Hematopoietic multipotent progenitor cell treated with erythropoietin and hydrocortisone succinate and interleukin-3 and kit ligand, for 4 days (in vitro differentiated cells): Measurements from ENCODE around the gene RRAGD.
"Not testable (repeated sequence)": the region's sequence is repeated elsewhere in the genome, so short reads cannot be mapped to it uniquely, and the experiment has no call there.

ENCODE experiments used
- DNase-seq: peaks from one replicate; pipeline ENCODE4 v3.0.0-alpha.2; 2015

Gene RRAGD

DNA sequence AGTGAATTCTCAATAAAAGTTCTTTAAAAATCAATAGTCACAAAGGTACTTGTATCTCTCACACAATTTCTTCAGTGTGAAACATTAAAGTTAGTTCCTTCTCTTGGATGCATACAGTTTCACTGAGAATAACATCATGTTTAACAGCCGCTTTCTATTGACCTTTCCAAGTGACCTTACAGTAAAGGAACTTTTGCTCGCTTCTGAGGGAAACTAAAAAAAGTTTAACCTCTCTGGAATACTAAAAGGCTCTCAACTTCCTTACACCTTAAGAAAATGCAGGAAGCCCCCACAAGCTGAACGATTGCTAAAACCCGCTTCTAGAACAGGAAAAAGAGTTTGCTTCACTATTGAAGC, 1.3 kb downstream of the RRAGD start:
- no peak for DNase-seq

DNA sequence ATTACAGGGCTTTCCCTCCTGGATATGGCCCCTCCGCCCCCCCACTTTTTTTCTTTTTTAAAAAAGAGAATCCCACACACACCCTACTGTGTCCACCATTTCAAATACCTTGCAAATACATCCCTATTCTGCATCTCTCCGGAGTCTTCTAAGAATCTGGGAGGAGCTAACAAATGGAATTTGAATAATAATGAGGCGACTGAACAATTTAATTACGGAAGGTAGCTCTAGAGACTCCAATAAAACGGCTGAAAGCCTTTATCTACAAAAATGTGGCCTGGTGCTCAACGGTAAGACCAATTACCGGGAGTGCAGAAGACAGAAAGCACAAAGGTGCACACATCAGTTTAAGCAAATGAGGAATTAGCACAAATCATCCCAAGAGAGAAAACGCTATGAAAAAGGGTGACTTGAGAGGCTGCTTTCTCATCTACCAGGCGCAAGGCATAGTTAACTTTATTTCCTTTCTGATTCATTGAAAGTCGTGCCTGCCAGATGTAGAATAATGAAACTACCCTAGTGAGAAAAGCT, 1.8 kb downstream of the RRAGD start:
- no peak for DNase-seq

DNA sequence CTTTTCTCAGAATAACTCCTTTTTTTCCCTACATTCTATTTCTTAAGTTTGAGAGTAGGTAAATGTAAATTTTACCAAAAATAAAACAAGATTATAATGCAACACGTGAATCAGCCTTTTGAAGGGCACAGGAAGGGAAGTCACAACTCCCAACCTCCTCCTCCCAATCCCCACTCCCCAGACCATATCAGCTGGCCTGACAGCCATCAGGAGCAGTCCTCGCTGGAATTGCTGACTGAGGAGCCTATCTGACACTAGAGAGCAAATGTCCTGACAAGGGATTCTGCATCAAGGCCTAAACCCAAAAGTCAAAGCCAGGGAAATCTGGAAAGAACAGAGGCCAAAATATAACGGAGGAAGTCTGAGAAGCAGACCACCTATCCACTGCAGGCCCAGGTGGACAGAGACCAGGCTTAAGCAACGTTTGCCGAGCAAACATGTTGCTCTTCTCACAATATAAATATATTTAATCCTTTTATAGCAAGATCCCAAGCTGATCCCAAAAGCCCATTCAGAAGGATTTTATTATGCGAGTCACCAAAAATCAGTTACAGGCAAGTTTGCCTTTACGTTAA, 2.5 kb downstream of the RRAGD start:
- no peak for DNase-seq

DNA sequence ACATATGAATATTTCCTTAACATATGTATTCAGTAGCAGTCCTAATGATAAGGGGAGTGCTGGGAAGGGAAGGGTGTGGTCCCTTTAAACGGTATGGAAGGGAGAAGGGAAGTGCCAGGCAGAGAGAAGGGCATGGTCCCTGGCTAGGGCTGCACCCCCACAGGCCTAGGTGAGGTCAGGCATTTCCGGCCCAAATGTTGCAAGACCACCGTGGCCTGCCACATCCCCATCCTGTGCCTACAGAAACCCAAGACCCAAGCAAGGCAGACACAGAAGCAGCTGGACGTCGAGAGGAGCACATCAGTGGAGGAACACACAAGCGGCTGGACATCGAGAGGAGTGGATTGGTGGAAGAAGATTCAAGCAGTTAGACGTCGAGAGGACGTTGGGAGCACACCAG, 5.9 kb downstream of the RRAGD start:
- peak; percentile 69 for DNase-seq

DNA sequence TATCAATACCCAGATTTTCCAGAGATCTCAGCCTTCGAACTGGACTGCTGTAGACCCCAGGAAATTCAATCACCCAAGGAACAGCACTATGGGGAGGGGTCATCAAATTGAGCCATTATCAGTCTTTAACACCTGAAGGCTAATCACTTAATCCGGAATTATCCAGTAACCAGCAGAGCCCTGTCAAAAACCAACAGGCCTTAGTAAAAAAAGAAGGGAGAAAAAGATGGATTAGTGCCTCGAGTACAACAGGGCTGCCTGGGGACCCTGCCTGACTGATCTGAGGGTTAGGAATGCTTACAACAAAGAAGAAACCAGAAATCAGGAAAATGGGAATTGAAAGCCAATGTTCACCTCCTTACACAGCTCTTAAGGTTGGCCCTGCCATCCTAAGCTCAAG, 7.6 kb downstream of the RRAGD start:
- no peak for DNase-seq

DNA sequence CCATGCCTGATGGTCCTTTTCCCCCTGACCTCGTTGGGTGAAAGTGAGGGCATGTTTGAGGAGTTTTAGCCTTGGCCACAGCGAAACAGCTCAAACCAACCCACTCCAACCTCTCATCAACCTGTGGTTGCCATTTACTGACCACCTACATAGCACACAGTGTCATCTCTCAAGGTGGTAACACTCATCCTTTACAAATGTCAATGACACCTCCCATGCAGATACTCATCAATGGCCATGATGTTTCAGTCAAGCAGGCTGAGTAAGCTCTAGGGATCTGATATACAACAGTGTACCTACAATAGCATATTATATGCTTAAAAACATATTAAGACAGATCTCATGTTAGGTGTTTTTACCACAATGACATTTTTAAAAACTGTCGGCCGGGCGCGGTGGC, 9.3 kb downstream of the RRAGD start:
- no peak for DNase-seq

DNA sequence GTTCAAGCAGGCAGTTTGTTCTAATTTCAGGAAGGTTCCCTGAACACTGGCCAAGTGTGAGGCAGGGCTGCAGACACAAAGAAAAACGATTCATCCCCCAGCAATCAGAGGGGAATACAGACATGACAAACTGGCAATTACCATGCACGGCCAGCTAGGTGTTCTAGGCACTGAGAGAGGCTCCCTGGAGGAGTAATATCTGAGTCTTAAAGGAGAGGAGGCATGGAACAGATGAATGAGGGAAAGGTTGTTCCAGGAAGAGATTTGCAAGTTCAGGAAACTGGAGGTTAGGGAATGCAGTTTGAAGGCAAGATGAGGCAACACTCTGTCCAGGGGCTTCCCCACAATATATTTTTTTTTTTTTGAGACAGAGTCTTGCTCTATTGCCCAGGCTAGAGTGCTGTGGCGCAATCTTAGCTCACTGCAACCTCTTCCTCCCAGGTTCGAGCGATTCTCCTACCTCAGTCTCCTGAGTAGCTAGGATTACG, 11.1 kb downstream of the RRAGD start:
- no peak for DNase-seq

DNA sequence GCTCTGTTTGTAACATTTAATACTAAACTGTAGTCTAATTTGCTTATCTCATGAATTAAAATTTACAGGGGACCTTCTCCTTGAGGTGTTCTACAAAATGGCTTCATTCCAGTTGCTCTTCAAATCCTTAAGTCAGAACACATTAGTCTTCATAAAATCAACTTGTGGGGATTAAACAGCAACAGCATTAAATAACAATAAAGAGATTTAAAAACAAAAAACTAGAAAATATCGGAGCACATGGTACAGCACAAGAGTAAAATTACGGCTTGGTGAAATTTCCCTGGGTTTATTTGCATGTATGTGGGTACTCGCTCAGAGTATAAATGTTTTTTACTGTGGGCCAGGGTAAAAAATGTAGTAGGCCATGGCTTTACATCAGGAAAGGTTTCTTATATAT, 12.0 kb downstream of the RRAGD start:
- DNase-seq: no peak

DNA sequence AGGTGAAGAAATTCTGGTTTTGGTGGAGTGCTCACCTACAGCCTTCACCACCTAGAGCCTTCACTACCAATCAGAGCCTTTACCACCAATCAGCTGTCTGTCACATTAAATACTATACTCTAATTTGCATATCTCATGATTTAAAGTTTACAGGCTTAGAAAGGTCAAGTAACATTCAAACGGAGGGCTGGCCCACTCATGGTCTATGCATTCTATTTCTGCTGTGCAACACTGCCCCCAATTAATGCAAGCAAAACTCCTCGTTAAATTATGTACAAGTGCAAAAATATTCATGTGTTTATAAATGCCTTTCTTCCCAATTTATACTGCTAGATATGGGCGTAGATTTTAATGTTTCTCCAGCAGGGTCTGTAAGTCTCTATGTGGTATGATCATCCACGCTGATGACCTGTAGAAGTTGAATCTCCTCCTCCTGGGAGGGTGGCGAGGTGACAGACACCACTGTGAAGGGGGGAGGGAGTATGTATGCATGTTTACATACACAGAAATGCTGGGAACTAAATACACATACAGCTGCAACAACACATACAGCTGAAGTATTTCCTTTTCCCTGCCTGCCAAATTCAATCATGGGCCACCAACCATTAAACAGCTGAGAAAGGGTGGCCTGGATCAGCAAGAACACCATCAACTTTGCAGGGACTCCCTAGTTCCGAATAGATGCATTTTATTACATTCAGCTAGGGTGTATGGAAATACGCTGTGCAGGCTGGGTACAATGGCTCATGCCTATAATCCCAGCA, 13.1 kb downstream of the RRAGD start:
- no peak for DNase-seq

DNA sequence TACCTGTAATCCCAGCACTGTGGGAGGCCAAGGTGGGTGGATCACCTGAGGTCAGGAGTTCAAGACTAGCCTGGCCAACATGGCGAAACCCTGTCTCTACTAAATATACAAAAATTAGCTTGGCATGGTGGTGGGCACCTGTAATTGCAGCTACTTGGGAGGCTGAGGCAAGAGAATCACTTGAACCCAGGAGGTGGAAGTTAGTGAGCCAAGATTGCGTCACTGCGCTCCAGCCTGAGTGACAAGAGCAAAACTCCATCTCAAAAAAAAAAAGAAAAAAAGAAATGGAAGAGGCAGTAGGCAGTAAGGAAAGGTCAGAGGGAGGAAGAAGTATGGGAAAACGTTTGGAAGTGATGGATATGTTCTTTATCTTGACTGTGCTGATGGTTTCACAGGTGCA, 14.2 kb downstream of the RRAGD start:
- not testable (repeated sequence) for DNase-seq

DNA sequence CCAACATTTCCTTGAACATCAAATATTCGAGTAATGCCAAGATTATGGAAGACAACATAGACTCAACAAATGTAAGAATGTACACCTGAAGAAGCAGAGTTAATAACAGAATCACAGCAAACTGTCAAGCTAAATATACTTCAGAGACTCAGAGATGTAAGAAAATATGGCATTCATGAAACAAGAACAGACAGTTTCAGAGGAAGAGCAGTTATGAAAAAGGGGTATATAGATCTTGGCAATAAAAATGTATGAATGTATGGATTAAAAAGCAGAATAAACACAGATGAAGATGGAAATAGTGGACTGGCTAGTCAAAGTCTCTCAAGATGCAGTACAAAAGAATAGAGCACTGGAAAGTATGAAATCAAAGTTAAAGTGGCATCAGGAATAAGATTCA, 18.4 kb downstream of the RRAGD start:
- no peak for DNase-seq

DNA sequence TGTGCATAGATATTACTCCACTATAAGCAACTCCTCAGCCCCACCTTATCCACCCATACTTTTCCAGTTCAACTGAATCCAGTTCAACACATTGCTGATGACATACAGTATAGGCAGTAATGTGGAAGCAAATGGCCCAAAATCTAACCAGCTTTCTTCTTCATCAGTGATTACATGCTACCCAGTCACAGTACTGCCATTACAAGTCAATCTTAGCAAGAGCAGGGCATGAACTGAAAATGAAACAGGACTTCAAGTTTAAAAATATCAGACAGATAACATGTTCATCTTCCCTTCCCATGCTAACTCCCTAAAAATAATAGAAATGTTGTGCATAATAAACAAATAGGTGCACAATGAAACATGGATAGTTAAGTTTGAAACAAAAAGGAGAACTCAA, 19.2 kb downstream of the RRAGD start:
- no peak for DNase-seq

DNA sequence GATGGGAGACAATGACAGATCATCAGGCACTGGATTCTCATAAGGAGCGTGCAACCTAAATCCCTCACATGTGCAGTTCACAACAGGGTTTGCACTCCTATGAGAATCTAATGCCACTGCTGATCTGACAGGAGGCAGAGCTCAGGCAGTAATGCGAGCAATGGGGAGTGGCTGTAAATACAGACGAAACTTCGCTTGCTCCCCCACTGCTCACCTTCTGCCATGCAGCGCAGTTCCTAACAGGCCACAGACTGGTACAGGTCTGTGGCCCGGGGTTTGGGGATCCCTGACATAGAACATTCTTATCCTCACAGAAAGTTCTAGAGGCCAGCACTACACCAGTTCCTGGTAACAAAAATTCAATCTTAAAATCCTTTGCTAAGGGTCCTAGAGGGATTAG, 23.2 kb downstream of the RRAGD start:
- no peak for DNase-seq

DNA sequence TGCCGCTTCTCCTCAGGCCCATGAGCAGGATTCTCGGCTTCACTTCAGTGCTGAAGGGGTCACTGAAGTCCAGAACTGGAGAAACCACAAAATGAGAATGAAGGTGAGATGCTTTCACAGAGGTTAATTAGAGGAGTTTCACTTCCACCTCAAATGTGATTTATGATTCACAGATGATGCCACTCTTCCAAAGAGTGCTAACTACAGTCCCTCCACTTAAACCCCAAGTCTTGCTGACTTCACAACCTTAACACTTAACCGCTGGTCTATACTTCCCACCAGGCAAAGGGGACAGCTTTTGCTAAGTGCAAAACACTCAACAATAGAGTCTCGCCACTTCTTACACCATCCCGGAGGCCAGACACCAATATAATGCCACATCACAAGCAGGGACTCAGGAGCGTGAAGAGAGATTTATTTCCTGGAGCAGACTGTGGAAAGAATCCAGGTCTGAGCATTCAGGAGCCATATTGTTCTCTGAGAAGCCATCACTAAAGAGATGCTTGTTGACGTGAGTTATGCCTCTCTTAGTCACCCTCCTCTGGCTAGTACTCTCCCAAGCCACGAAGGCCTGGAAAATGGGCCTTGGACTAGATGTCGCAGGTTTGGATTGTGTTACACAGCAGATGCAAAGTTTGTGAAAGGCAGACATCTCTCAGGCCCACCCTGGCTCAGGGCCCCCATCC, 24.4 kb downstream of the RRAGD start:
- DNase-seq: no peak

DNA sequence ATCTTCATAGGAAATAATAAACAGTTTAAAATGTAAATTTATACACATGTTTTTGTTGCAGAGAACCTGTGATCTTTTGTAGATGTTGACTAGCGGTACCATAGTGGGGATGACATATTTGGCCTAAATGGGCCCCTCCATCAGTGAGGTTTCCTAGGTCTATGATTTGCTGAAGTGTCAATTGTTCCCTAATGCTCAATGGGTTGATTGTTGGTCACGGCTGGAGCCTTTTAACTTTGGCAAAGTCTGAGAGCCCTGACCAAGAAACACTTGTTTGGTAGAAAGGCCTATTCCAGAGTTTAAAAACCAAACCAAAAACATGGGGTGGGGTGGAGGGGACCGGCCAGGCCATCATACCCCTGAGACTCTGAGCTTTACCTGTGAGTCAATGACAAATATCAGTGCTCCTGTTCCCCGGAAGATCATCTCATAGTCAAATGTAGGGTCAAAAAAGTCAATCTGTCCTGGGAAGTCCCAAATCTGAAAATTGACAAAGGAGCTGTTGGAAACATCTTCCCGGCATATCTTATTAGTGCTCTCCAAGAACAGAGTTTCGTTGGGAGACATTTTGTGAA, 25.1 kb downstream of the RRAGD start:
- DNase-seq: no peak

DNA sequence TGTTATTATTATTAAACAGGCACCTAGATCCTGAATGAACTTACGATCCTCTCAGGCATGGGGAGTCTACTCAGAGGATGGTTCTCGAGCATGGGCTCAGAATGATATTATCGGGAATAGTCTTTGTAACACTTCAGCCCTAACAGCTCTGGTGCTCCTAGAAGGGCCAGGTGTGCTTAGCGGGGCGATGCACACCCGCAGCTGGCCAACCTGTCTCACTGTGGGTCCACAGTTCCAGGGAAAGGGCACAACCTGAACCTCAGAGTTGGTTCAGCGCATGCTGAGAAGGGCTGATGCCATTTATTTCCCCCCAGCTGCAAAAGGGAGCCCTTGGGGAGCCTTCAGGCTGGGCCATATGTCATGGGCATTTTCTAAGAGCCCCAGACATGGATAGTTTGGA, 26.2 kb downstream of the RRAGD start:
- DNase-seq: no peak

DNA sequence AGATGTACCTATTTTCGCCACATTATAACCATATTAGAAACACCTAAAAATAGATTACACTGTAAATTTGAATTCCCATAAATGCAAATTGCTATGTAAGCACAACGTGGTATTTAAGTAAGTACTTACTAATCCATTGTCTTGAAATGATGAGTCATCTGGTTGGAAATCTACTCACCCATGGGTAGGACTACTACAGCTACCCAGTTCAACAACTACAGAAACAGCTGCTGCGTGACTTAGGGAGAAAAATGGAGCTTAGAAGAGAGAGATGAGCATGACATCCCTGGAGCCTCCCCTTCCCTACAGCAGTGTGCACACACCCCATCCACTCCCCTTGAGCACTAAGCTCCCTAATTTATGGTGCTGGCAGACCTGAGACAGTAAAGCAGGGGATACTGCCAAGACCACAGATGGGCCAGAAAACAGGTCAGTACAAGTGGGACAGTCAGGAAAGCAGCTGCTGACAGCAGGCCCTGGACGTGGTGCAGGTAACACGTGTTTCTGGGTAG, 26.9 kb downstream of the RRAGD start:
- DNase-seq: no peak

DNA sequence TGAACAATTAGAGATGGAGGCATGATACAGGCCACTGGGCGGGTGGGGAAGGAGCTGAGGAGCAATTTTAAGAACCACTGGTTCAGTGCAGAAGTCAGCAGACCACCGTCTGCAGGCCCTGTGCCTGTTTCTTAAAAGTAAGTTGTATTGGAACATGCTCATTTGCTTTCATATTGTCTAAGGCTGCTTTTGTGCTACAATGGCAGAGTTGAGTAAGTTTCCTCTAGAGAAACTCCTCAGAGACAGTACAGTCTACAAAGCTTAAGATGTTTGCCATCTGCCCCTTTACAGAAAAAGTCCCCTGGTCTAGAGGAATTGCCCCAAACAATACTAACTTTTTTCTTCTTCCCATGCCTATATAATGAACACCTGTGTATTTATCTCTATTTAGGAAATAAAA, 31.0 kb downstream of the RRAGD start:
- DNase-seq: no peak

DNA sequence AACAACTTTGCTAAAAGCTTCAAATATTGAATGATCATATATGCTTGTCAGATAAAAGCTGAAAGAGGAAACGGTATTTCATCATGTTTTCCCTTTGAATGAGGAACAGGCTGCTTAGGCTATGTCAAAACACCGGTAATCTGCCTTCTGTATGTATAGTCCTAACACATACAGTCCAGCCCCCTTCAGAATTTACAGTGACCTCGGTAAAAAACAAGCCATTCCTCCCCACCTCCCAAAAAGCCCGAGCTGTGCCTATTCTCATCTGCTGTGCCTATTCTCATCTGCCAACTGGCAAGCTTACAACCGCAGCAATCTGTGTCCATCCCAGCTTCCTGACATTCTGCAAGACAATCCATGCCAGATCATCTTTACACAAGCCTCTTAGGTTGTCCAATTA, 32.8 kb downstream of the RRAGD start:
- DNase-seq: peak; percentile 82

DNA sequence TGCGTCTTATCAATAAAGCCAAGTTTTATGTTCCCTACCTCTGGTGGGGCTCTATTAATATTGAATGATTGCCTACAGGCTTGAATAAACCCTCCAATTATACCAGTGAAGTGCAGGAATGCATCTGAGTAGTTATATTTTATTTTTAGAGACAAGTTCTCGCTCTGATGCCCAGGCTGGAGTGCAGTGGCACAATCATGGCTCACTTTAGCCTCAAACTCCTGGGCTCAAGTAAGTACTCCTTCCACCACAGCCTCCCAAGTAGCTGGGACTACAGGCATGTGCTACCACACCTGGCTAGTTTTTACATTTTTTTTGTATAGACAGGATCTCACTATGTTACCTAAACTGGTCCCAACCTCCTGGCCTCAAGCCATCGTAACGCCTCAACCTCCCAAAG, 33.4 kb downstream of the RRAGD start:
- no peak for DNase-seq

DNA sequence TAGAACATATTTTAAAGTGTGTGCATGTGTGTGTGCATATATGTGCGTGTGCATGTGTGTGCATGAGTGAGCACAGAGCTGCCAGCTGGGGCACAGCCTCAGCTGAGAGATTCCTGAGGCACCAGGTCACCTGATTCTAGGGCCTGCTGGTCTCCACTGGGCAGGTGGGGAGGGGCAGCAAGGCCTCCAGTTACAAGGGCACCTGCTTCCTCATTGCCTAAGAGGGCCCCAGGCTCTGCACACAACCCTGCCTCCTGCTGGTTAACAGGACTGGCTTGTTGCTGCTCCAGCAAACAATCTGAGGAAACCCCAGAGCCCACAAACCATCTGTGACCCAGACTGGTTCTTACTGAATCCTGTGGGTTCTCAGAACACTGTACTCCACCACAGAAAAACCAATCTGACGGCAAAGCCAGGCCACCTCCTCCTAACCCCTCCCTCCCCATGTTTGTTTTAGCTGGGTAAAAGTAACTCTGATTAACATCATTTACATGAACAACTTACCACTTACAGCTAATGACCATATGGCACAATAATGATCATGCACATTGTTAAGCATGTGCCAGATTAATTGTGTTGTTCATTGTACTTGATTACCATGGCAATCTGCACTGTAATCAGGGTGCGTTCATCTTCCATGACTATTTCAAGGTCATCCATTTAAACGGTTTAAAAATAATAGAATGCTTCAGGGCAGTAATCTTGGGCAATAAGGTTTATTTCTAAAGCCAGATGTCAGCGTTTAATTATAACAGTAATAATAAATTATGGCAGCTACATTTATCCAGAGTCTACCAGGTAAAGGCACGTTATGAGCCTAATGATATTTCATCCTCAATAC, 36.4 kb downstream of the RRAGD start:
- peak; percentile 90 for DNase-seq

DNA sequence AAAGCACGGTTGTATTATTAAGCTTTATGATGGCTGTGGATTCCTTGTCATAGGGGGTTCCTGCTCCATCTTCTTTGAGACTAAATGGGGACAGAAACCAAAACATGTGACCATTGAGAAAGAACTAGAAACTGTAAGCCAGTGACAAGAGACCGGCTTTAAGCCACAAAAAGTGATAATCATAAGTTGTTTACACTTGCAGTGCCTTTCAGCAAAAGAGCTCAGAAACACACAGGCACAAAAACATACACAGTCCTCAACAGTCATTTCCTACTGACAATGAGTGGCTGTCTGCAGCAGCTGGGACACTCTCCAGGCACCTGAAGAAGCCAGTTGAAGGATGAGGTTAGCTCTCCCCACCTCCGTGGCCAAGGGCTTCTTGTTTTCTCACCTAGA, 39.6 kb downstream of the RRAGD start:
- DNase-seq: no peak
